HEK293 (cell line): ENCODE results near the gene SMIM30.

Experiments used
- CTCF ChIA-PET: fragments of 350-600 bp; formaldehyde crosslinking; extraction: SDS; loops from one replicate; lab custom pipeline; 2021; ENCODE audit warnings: antibody characterized with exemption; lab: Yijun Ruan, JAX
- POLR2A ChIA-PET: fragments of 300-600 bp; formaldehyde crosslinking; extraction: SDS; loops from one replicate; lab custom pipeline; 2020; ENCODE audit warnings: antibody characterized with exemption, inconsistent platforms; lab: Yijun Ruan, JAX
- H3K27ac ChIP-seq: fragments of 200-500 bp; sonication (Bioruptor generic); 2 replicates; pipeline ENCODE4 v1.5.1; 2014; ENCODE audit warnings: low read depth, low read length, control low read depth, inconsistent platforms; ENCODE audit errors: extremely low read depth
- H3K36me3 ChIP-seq, 2 experiments: fragments of 200-500 bp in 1 of 2; sonication (Bioruptor generic) in 1 of 2; 1 replicate in 1 of 2; 2 replicates in 1 of 2; pipeline ENCODE4 v1.5.1; 2014 to 2017; ENCODE audit warnings: inconsistent platforms in 2 of 2, low read length in 2 of 2; ENCODE audit not compliant: control insufficient read depth in 2 of 2, insufficient read depth in 1 of 2
- H3K4me1 ChIP-seq: fragments of 200-500 bp; sonication (Bioruptor generic); 2 replicates; pipeline ENCODE4 v1.5.1; 2014; ENCODE audit warnings: mild to moderate bottlenecking, low read length, inconsistent platforms; ENCODE audit not compliant: control insufficient read depth, insufficient read depth
- H3K4me3 ChIP-seq: 2 replicates; pipeline ENCODE4 v1.5.1; 2011; ENCODE audit warnings: low read depth, mild to moderate bottlenecking, control low read depth, low read length, moderate library complexity
- H3K9me3 ChIP-seq: fragments of 200-500 bp; sonication (Bioruptor generic); 2 replicates; pipeline ENCODE4 v1.5.1; 2014; ENCODE audit warnings: low read depth, low read length, inconsistent platforms; ENCODE audit not compliant: control insufficient read depth, insufficient read depth
- GLIS2 ChIP-seq: fragments of 450-650 bp; formaldehyde crosslinking; IDR thresholded peaks from 2 replicates; pipeline ENCODE4 v1.5.1; 2016; ENCODE audit warnings: missing biosample characterization, missing genetic modification characterization
- IKZF3 ChIP-seq: fragments of 450-650 bp; IDR thresholded peaks from 2 replicates; pipeline ENCODE4 v1.5.0; 2018; ENCODE audit warnings: missing biosample characterization, mild to moderate bottlenecking, missing genetic modification characterization, moderate library complexity
- MYNN ChIP-seq: fragments of 450-650 bp; formaldehyde crosslinking; IDR thresholded peaks from 2 replicates; pipeline ENCODE4 v1.5.1; 2016; ENCODE audit warnings: missing biosample characterization, missing genetic modification characterization, borderline replicate concordance
- PRDM1 ChIP-seq: fragments of 450-650 bp; formaldehyde crosslinking; IDR thresholded peaks from 2 replicates; pipeline ENCODE4; 2016; ENCODE audit warnings: missing biosample characterization, missing genetic modification characterization
- SP2 ChIP-seq: fragments of 450-650 bp; formaldehyde crosslinking; IDR thresholded peaks from 2 replicates; pipeline ENCODE4 v1.5.1; 2016; ENCODE audit warnings: missing biosample characterization, missing genetic modification characterization
- ZBTB48 ChIP-seq: fragments of 450-650 bp; formaldehyde crosslinking; IDR thresholded peaks from 2 replicates; pipeline ENCODE4 v1.5.1; 2016; ENCODE audit warnings: missing biosample characterization, missing genetic modification characterization
- ZNF335 ChIP-seq: fragments of 450-650 bp; formaldehyde crosslinking; conservative IDR thresholded peaks from 2 replicates; pipeline ENCODE4 v1.5.1; 2016; ENCODE audit warnings: missing biosample characterization, missing genetic modification characterization
- ZNF341 ChIP-seq: fragments of 450-650 bp; formaldehyde crosslinking; IDR thresholded peaks from 2 replicates; pipeline ENCODE4; 2016; ENCODE audit warnings: low read depth, missing biosample characterization, missing genetic modification characterization
- ZNF561 ChIP-seq: fragments of 450-650 bp; IDR thresholded peaks from 2 replicates; pipeline ENCODE4 v1.5.1; 2018; ENCODE audit warnings: missing biosample characterization, missing genetic modification characterization, borderline replicate concordance
- ZNF658 ChIP-seq: fragments of 450-650 bp; formaldehyde crosslinking; IDR thresholded peaks from 2 replicates; pipeline ENCODE4; 2016; ENCODE audit warnings: missing biosample characterization, missing genetic modification characterization
- ZXDB ChIP-seq: fragments of 450-650 bp; formaldehyde crosslinking; IDR thresholded peaks from 2 replicates; pipeline ENCODE4 v1.5.1; 2016; ENCODE audit warnings: missing biosample characterization, missing genetic modification characterization
- TF ChIP-seq, protein P1 (sequence below): fragments of 450-650 bp; formaldehyde crosslinking; conservative IDR thresholded peaks from 2 replicates; pipeline ENCODE4 v1.5.1; 2016; ENCODE audit warnings: low read depth, missing biosample characterization, missing genetic modification characterization
- TF ChIP-seq, protein P2 (sequence below): fragments of 450-650 bp; formaldehyde crosslinking; IDR thresholded peaks from 2 replicates; pipeline ENCODE4 v1.5.1; 2016; ENCODE audit warnings: missing biosample characterization, missing genetic modification characterization
- TF ChIP-seq, protein P3 (sequence below): fragments of 450-650 bp; formaldehyde crosslinking; IDR thresholded peaks from 2 replicates; pipeline ENCODE4 v1.5.1; 2016; ENCODE audit warnings: missing biosample characterization, missing genetic modification characterization
- TF ChIP-seq, protein P4 (sequence below): fragments of 450-650 bp; formaldehyde crosslinking; IDR thresholded peaks from 2 replicates; pipeline ENCODE4 v1.5.1; 2016; ENCODE audit warnings: missing biosample characterization, missing genetic modification characterization
- TF ChIP-seq, protein P5 (sequence below): fragments of 450-650 bp; formaldehyde crosslinking; IDR thresholded peaks from 2 replicates; pipeline ENCODE4 v1.5.0; 2017; ENCODE audit warnings: missing biosample characterization, missing genetic modification characterization, borderline replicate concordance

Gene SMIM30

DNA sequence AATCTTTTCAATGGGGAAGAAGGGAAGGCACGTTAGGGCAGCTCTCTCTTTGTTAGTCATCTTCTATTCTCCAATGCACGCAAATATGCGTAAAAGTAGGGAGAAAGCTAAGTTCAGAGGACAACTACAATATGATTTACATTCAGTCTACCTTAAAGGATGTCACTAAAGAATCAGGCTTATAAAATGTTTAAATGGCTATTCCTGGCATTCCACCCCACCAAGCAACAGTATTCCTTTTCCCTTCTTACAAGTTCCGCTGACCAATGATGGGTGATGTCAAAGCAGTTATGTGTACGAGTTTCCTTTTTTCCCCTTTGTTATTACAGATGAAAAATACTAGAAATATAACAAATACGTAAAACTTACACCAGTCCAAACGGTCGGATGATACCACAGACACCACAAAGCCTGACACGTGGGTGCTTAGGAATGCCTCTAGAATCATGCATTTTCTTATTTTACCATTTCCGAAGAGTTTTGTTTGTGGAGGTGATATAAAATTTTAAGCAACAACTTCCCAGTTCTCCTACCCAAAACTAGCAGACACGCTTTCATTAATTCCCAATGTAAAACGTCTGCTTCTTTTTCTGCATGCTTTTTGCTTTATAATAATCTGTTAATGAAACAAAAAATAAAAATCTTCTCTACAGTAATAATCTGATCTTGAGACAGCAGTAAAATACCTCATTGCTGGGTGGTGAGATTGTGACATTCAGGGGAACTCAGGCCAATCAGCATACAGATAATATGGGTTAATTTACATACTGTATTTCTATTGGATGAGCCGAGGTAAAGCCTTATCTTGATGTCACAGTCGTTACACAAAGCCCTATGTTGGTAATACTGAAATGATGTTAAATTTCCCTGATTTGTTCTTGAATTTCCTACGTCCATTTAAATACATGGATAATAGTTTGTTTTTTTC lies 31.0 kb downstream of the SMIM30 start:
- Histone ChIP-seq H3K9me3 (no peaks in the 10 kb centered on the region), H3K4me1 (no peaks in the 10 kb centered on the region; the same call in 1 of the 2 replicates), H3K27ac (no peak overlapping the region), H3K36me3 (no peaks in the 10 kb centered on the region), H3K4me3 (no peak overlapping the region)
- CTCF ChIA-PET: interaction anchor here (1.5 kb wide), 1 partner anchor 10 kb away, joined by 6 read pairs; no protein-coding TSS in a partner anchor
- POLR2A ChIA-PET: interaction anchor here (1.3 to 1.6 kb wide), 3 partner anchors 13 to 147 kb away, joined by 4 to 8 read pairs (median 5); partner anchors contain the start of gene SMIM30
- TF ChIP-seq ZNF658 (tag by site-specific recombination) (no peak), PRDM1 (peak; percentile 12; the same call in 1 of the 2 replicates), ZNF335 (tag by site-specific recombination) (peak; percentile 24), SP2 (0 out of 2 replicates have a peak, but pooled peaks have one; percentile 16)

DNA sequence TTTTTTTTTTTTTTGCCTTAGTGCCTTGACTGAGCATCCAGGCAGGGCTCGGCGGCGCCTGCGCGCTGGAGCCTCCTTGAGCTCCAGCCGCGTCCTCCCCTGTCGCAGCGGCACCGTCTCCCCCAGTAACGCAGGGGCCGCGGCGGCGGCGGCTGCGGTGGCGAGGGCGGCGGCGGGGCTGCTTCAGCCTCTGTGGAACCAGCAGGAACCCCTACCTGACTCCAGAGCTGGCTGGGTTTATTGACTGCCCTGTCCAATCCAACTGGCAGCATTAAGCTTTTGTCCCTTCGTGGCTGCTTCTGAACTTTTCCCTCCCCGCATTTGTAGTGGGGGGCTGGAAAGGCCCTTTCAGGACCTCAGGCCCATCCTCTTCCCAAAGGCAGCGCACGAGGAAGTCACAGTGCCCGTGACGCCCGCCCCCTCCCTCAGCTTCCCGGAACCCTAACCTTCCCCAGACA lies 31.9 kb downstream of the SMIM30 start, which contains the start of gene GPR85:
Gene GPR85 (minus strand): TSS at position 397 of the 458 bp plus-strand sequence. CDS start 2,106 bp downstream, outside the sequence.
- peak within 1 kb of the TSS; percentile 51; the same call in 1 of the 2 replicates for H3K27ac ChIP-seq
- TF ChIP-seq, protein P1, sequence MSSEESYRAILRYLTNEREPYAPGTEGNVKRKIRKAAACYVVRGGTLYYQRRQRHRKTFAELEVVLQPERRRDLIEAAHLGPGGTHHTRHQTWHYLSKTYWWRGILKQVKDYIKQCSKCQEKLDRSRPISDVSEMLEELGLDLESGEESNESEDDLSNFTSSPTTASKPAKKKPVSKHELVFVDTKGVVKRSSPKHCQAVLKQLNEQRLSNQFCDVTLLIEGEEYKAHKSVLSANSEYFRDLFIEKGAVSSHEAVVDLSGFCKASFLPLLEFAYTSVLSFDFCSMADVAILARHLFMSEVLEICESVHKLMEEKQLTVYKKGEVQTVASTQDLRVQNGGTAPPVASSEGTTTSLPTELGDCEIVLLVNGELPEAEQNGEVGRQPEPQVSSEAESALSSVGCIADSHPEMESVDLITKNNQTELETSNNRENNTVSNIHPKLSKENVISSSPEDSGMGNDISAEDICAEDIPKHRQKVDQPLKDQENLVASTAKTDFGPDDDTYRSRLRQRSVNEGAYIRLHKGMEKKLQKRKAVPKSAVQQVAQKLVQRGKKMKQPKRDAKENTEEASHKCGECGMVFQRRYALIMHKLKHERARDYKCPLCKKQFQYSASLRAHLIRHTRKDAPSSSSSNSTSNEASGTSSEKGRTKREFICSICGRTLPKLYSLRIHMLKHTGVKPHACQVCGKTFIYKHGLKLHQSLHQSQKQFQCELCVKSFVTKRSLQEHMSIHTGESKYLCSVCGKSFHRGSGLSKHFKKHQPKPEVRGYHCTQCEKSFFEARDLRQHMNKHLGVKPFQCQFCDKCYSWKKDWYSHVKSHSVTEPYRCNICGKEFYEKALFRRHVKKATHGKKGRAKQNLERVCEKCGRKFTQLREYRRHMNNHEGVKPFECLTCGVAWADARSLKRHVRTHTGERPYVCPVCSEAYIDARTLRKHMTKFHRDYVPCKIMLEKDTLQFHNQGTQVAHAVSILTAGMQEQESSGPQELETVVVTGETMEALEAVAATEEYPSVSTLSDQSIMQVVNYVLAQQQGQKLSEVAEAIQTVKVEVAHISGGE (tag by site-specific recombination): no peak
- TF ChIP-seq, protein P2, sequence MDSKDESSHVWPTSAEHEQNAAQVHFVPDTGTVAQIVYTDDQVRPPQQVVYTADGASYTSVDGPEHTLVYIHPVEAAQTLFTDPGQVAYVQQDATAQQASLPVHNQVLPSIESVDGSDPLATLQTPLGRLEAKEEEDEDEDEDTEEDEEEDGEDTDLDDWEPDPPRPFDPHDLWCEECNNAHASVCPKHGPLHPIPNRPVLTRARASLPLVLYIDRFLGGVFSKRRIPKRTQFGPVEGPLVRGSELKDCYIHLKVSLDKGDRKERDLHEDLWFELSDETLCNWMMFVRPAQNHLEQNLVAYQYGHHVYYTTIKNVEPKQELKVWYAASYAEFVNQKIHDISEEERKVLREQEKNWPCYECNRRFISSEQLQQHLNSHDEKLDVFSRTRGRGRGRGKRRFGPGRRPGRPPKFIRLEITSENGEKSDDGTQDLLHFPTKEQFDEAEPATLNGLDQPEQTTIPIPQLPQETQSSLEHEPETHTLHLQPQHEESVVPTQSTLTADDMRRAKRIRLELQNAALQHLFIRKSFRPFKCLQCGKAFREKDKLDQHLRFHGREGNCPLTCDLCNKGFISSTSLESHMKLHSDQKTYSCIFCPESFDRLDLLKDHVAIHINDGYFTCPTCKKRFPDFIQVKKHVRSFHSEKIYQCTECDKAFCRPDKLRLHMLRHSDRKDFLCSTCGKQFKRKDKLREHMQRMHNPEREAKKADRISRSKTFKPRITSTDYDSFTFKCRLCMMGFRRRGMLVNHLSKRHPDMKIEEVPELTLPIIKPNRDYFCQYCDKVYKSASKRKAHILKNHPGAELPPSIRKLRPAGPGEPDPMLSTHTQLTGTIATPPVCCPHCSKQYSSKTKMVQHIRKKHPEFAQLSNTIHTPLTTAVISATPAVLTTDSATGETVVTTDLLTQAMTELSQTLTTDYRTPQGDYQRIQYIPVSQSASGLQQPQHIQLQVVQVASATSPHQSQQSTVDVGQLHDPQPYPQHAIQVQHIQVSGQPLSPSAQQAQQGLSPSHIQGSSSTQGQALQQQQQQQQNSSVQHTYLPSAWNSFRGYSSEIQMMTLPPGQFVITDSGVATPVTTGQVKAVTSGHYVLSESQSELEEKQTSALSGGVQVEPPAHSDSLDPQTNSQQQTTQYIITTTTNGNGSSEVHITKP (tag by site-specific recombination): peak; percentile 44
- no peak for TF ChIP-seq IKZF3 (tag by site-specific recombination)
- TF ChIP-seq ZNF561 (tag by site-specific recombination): peak; percentile 61; the same call in 1 of the 2 replicates
- TF ChIP-seq GLIS2 (tag by site-specific recombination): peak; percentile 47; the same call in 1 of the 2 replicates
- TF ChIP-seq, protein P3, sequence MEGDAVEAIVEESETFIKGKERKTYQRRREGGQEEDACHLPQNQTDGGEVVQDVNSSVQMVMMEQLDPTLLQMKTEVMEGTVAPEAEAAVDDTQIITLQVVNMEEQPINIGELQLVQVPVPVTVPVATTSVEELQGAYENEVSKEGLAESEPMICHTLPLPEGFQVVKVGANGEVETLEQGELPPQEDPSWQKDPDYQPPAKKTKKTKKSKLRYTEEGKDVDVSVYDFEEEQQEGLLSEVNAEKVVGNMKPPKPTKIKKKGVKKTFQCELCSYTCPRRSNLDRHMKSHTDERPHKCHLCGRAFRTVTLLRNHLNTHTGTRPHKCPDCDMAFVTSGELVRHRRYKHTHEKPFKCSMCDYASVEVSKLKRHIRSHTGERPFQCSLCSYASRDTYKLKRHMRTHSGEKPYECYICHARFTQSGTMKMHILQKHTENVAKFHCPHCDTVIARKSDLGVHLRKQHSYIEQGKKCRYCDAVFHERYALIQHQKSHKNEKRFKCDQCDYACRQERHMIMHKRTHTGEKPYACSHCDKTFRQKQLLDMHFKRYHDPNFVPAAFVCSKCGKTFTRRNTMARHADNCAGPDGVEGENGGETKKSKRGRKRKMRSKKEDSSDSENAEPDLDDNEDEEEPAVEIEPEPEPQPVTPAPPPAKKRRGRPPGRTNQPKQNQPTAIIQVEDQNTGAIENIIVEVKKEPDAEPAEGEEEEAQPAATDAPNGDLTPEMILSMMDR: no peak
- TF ChIP-seq, protein P4, sequence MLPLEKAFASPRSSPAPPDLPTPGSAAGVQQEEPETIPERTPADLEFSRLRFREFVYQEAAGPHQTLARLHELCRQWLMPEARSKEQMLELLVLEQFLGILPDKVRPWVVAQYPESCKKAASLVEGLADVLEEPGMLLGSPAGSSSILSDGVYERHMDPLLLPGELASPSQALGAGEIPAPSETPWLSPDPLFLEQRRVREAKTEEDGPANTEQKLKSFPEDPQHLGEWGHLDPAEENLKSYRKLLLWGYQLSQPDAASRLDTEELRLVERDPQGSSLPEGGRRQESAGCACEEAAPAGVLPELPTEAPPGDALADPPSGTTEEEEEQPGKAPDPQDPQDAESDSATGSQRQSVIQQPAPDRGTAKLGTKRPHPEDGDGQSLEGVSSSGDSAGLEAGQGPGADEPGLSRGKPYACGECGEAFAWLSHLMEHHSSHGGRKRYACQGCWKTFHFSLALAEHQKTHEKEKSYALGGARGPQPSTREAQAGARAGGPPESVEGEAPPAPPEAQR (tag by site-specific recombination): no peak
- TF ChIP-seq ZNF335 (tag by site-specific recombination): peak; percentile 78
- no peak for TF ChIP-seq MYNN (tag by site-specific recombination)
- TF ChIP-seq, protein P5, sequence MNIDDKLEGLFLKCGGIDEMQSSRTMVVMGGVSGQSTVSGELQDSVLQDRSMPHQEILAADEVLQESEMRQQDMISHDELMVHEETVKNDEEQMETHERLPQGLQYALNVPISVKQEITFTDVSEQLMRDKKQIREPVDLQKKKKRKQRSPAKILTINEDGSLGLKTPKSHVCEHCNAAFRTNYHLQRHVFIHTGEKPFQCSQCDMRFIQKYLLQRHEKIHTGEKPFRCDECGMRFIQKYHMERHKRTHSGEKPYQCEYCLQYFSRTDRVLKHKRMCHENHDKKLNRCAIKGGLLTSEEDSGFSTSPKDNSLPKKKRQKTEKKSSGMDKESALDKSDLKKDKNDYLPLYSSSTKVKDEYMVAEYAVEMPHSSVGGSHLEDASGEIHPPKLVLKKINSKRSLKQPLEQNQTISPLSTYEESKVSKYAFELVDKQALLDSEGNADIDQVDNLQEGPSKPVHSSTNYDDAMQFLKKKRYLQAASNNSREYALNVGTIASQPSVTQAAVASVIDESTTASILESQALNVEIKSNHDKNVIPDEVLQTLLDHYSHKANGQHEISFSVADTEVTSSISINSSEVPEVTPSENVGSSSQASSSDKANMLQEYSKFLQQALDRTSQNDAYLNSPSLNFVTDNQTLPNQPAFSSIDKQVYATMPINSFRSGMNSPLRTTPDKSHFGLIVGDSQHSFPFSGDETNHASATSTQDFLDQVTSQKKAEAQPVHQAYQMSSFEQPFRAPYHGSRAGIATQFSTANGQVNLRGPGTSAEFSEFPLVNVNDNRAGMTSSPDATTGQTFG (tag by site-specific recombination): no peak
- TF ChIP-seq ZBTB48 (tag by site-specific recombination): peak; percentile 49; the same call in 1 of the 2 replicates
- peak; percentile 82 for TF ChIP-seq ZXDB
- peak; percentile 16; the same call in 1 of the 2 replicates for TF ChIP-seq ZNF341 (tag by site-specific recombination)

More for the DNA sequence above, 31.9 kb downstream of the SMIM30 start, which contains the start of gene GPR85:
- ChIA-PET POLR2A (interaction anchor here (0.7 to 1.6 kb wide), 5 partner anchors 13 to 287 kb away, joined by 4 to 9 read pairs (median 5); partner anchors contain the start of gene SMIM30), CTCF (interaction anchor here (1.5 kb wide), 1 partner anchor 9 kb away, joined by 6 read pairs; no protein-coding TSS in a partner anchor)
- Histone ChIP-seq H3K4me1 (no peaks in the 10 kb centered on the region; the same call in 1 of the 2 replicates), H3K4me3 (peak within 1 kb of the TSS; percentile 51), H3K36me3 (no peaks in the 10 kb centered on the region), H3K9me3 (no peaks in the 10 kb centered on the region)
